ENCODE data around the gene TUBD1.
"Not testable (repeated sequence)": the region's sequence is repeated elsewhere in the genome, so short reads cannot be mapped to it uniquely, and the experiment has no call there.

TUBD1 gene

DNA sequence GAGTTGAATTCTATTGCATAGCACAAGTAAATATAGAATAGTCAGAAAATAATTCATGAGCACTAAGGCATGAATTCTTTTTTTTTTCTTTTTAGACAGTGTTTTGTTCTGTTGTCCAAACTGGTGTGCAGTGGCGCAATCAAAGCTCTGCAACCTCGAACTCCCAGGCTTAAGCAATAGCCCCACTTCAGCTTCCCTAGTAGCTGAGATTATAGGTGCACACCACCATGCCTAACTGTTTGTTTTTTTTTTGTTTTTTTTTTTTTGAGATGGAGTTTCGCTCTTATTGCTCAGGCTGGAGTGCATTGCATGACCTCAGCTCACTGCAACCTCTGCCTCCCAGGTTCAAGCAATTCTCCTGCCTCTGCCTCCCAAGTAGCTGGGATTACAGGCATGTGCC, 16.6 kb downstream of the TUBD1 start:
- DNase-seq (ENCODE audit: low read depth in 2 of 2, low spot score in 1 of 2): no peak

GRCh38 chr17:59874376-59874775, 18.4 kb downstream of the TUBD1 start:
- DNase-seq (ENCODE audit: low read depth in 2 of 2, low spot score in 1 of 2): no peak

GRCh38 chr17:59873414-59873813, 19.3 kb downstream of the TUBD1 start:
- DNase-seq (ENCODE audit: low read depth in 2 of 2, low spot score in 1 of 2): not testable (repeated sequence)

- no peak for DNase-seq (ENCODE audit: low read depth in 2 of 2, low spot score in 1 of 2)
Measured at GRCh38 chr17:59872351-59872750, 20.4 kb downstream of the TUBD1 start.

- no peak for DNase-seq (ENCODE audit: low read depth in 2 of 2, low spot score in 1 of 2)
Measured at GRCh38 chr17:59870482-59870881, 22.3 kb downstream of the TUBD1 start.

- no peak for DNase-seq (ENCODE audit: low read depth in 2 of 2, low spot score in 1 of 2)
Measured at GRCh38 chr17:59869941-59870218, 22.9 kb downstream of the TUBD1 start.

DNA sequence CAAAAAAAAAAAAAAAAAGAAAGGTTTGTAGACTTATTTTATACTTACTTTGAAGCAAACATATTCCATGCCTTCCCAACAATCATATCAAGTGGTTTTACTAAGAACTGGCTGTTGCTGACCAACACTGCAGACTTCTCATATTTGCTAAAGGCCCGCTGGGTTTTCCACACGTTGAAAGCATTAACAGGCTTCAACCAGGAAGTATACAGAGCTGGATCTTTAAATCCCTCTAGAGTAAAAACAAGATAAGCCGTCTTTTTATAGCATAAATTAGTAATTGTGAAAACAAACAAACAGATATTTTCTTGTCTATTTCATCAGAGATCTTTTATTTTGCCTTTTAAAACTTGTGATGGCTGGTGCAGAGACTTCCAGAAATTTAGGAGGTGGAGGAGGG, 29.1 kb downstream of the TUBD1 start:
- no peak for DNase-seq (ENCODE audit: low read depth in 2 of 2, low spot score in 1 of 2)

- no peak for DNase-seq (ENCODE audit: low read depth in 2 of 2, low spot score in 1 of 2)
Measured at GRCh38 chr17:59859444-59860025, 33.2 kb downstream of the TUBD1 start.

DNA sequence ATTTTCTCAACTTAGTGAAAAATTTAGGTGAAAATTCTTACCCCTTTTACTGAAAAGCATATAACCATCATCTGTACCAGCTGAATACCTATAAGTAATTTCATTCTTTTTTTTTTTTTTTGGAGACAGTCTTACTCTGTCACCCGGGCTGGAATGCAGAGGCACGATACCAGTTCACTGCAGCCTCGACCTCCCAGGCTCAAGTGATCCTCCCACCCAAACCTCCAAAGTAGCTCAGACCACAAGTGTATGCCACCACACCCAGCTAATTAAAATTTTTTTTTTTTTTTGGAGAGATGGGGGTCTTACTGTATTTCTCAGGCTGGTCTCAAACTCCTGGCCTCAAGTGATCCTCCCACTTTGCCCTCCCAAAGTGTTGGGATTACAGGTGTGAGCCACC, 33.8 kb downstream of the TUBD1 start:
- no peak for DNase-seq (ENCODE audit: low read depth in 2 of 2, low spot score in 1 of 2)

- no peak for DNase-seq (ENCODE audit: low read depth in 2 of 2, low spot score in 1 of 2)
Measured at GRCh38 chr17:59858167-59858816, 34.5 kb downstream of the TUBD1 start.

- no peak for DNase-seq (ENCODE audit: low read depth in 2 of 2, low spot score in 1 of 2)
Measured at GRCh38 chr17:59856859-59857794, 35.6 kb downstream of the TUBD1 start.

DNA sequence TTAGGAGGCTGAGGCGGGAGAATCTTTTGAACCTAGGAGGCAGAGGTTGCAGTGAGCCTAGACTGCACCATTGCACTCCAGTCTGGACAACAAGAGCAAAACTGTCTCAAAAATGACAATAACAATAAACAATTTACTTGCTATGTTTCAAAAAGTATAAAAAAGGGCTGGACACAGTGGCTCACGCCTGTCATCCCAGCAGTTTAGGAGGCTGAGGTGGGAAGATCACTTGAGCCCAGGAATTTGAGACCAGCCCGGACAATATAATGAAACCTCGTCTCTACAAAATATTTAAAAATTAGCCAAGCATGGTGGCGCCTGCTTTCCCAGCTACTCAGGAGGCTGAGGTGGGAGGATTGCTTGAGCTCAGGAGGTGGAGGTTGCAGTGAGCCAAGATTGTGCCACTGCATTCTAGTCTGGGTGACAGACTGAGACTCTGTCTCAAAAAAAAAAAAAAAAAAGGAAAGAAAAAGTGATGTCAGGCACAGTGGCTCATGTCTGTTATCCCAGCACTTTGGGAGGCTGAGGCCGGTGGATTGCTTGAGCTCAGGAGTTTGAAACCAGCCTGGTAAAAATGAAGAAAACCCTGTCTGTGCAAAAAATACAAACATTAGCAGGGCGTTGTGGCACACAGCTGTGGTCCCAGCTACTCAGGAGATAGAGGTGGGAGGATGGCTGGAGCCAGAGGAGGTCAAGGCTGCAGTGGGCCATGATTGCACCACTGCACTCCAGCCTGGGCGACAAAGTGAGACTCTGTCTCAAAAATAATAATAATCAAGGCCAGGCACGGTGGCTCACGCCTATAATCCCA, 38.6 kb downstream of the TUBD1 start:
- not testable (repeated sequence) for DNase-seq (ENCODE audit: low read depth in 2 of 2, low spot score in 1 of 2)

- DNase-seq (ENCODE audit: low read depth in 2 of 2, low spot score in 1 of 2): no peak
Measured at GRCh38 chr17:59853168-59853918, 39.4 kb downstream of the TUBD1 start.

GRCh38 chr17:59852847-59853167, 39.9 kb downstream of the TUBD1 start:
- DNase-seq (ENCODE audit: low read depth in 2 of 2, low spot score in 1 of 2): not testable (repeated sequence)

GRCh38 chr17:59851439-59852375, 41.0 kb downstream of the TUBD1 start:
- no peak for DNase-seq (ENCODE audit: low read depth in 2 of 2, low spot score in 1 of 2)

DNA sequence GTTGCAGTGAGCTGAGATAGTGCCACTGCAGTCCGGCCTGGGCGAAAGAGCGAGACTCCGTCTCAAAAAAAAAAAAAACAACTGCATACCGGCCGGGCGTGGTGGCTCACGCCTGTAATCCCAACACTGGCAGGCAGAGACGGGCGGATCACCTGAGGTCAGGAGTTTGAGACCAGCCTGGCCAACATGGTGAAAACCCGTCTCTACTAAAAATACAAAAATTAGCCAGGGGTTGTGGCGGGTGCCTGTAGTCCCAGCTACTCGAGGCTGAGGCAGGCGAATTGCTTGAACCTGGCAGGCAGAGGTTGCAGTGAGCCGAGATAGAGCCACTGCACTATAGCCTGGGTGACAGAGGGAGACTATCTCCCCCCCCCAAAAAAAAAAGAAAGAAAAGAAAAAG, 42.4 kb downstream of the TUBD1 start:
- not testable (repeated sequence) for DNase-seq (ENCODE audit: low read depth in 2 of 2, low spot score in 1 of 2)

DNA sequence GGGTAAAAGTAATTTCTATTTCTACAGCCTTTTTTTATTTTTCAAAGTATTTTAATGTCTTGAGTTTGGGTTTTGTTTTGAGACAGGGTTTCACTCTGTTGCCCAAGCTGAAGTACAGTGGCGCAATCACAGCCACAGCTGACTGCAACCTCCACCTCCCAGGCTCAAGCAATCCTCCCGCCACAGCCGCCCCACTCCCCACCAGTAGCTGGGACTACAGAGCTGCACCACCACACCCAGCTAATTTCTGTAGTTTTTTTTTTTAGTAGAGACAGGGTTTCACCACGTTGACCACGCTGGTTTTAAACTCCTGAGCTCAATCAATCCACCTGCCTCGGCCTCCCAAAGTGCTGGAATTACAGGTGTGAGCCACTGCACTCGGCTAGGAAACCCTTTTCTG, 44.0 kb downstream of the TUBD1 start:
- no peak for DNase-seq (ENCODE audit: low read depth in 2 of 2, low spot score in 1 of 2)

DNA sequence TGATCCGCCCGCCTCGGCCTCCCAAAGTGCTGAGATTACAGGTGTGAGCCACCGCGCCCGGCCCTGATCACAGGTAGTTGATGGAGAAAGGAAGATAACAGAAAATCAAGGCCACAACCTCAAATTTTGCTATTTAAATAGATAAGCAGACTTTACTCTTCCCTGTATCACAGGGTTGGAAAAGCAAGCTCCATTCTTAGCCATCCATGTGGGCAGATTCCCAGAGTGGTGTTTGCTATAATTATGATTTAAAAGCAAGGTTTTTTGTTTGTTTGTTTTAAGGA, 44.4 kb downstream of the TUBD1 start:
- DNase-seq (ENCODE audit: low read depth in 2 of 2, low spot score in 1 of 2): no peak

- DNase-seq (ENCODE audit: low read depth in 2 of 2, low spot score in 1 of 2): no peak
Measured at GRCh38 chr17:59846394-59847165, 46.2 kb downstream of the TUBD1 start.

Measured in stimulated activated CD8-positive, alpha-beta memory T cell treated with anti-CD3 and anti-CD28 coated beads, Interleukin-4, amount 100 ng/mL, for 1 hour (primary cell).